ENCODE data around the gene DDO.
"Not testable (repeated sequence)": the region's sequence is repeated elsewhere in the genome, so short reads cannot be mapped to it uniquely, and the experiment has no call there.

The DDO gene

GRCh38 chr6:110366256-110366655 is 49.1 kb downstream of the DDO start:
- DNase-seq, result no peak

DNA sequence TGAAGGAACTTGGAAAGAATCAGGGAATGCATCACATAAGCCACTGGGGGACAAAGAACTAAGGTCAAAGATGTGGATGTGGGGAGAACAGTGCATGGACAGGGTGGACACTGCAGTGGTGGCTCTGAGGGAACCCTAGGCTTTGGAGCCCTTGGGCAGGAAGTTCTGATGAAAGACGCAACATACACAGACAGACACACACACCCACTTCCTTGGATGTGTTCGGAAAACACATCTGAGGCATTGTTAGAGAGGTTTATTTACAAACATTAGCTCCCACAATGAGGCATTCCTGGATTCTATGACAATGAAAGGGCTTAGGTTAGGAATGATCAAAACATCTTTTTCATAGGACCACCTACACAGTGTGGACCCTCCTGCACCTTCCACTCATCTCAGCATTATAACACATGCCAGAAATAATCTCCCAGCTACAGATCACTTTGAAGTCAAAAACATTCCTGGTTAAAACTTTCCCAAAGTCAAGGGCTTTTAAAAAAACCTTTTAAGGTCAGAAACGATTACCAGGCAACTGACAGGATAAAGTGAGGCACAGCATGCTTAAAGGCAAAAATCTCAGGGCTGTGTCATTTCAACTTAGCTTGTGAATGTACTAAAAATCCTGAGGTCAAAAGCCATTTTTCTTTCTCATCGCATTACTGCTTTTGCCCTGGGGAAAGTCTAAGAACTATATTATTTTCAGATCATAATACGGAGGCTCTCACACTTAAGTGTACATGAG is 50.8 kb downstream of the DDO start:
- DNase-seq, result no peak

GRCh38 chr6:110363748-110364147 is 51.6 kb downstream of the DDO start:
- DNase-seq, result no peak

- DNase-seq, result no peak
These were observed 54.7 kb downstream of the DDO start for GRCh38 chr6:110360676-110361075.

- DNase-seq, result no peak
These were observed 55.8 kb downstream of the DDO start for GRCh38 chr6:110359556-110359955.

- no peak for DNase-seq
These were observed 56.7 kb downstream of the DDO start for GRCh38 chr6:110358553-110359160.

- DNase-seq, result no peak
These were observed 57.5 kb downstream of the DDO start, which contains the start of gene METTL24 for GRCh38 chr6:110357664-110358552. TSS of gene METTL24 (minus strand) at chr6:110358349. CDS start at chr6:110358272, 77 bp downstream.

- DNase-seq, result no peak
These were observed 58.1 kb downstream of the DDO start for GRCh38 chr6:110357298-110357663.

GRCh38 chr6:110356778-110357177 is 58.6 kb downstream of the DDO start:
- DNase-seq, result no peak

DNA sequence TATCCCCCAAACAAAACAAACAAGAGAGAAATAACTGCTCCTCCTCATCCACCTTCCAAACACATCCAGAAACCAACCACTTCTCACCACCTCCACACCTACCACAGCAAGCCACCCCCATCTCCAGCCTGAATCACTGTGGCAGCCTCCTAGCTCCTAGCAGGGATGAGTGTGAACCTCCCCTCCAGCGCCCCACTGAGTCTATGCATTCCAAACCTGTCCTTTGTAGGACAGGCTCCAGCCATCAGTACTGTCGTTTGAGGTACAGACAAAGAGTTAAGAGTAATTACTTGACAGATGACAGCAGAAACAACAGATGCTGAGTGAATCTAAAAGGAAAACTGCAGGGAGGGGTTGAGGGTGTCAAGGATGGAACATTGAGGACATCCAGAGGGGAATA is 59.6 kb downstream of the DDO start:
- no peak for DNase-seq

- DNase-seq, result no peak
These were observed 60.4 kb downstream of the DDO start for GRCh38 chr6:110355022-110355421.

DNA sequence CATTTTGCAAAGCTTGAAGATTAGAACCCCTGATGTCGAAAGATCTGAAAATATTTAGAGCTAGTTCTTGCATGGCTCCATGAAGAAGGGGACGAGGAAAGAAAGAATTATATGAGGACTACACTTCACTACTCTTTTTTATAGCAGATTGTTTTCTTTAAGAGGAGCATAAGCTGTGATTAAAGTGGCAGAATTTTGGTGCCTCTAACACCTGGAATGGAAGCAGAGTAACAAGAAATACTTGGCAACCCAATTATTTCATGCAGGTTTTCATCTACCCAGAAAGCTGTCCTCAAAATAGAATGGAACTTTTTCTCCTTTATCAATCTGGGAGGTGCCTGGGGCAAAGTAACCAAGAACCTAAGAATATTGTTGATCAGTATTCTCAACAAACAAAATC is 61.2 kb downstream of the DDO start:
- no peak for DNase-seq

DNA sequence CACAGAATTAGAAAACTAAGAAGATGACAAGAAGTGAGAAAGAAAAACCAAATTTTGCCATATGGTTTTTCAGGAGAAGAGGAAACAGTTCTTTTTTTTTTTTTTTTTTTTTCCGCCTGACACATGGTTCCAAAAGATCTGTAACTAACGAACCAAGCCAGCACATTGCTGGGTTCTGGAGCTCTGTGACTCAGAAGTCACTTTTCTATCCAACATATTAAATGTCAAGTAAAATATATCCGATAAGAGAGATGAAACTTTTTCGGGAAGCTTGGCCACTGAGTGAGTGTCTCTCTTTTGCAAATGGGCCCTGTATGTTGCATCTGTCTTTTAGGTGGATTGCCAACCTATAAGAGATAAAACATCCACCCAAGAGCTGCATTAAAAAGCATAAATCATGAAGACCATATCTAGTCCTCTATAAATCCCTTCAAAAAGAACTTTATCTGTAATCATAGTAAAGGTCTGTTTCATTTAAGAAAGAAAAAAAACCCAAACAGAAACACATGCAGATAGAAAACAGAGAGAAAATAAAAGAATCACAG is 61.8 kb downstream of the DDO start:
- DNase-seq, result no peak

GRCh38 chr6:110352563-110353262 is 62.7 kb downstream of the DDO start:
- no peak for DNase-seq

DNA sequence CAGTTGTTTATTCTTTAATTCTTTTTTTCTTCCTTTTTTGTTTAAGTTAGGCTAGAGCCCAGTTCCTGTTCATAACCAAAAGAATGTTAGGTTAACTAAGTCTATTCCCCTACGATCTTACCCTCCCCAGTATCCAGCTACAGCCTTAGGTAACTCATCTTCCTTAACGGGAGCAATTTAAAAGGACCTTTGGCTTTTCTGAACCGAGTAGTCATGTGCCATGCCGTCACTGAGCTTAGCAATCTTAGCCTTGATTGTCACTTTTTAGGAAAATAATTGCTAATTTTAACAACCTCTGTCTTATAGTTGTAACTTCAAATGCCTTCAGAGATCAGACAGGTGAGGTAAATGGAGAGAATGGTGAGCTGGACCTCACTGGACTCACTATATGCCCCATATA is 63.4 kb downstream of the DDO start:
- no peak for DNase-seq

GRCh38 chr6:110351546-110351945 is 63.8 kb downstream of the DDO start:
- DNase-seq, result no peak

GRCh38 chr6:110350593-110350992 is 64.8 kb downstream of the DDO start:
- DNase-seq, result not testable (repeated sequence)

- no peak for DNase-seq
These were observed 66.2 kb downstream of the DDO start for GRCh38 chr6:110348961-110349690.

DNA sequence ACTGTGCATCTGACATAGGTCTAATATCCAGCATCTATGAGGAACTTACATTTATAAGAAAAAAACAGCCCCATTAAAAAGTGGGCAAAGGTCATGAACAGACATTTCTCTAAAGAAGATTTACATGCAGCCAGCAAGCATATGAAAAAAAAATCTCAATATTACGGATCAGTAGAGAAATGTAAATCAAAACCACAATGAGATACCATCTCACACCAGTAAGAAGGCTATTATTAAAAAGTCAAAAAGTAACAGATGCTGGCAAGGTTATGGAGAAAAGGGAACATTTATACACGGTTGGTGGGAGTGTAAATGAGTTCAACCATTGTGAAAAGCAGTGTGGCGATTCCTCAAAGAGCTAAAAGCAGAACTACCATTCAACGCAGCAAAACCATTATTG is 70.3 kb downstream of the DDO start:
- DNase-seq, result no peak

GRCh38 chr6:110342759-110343158 is 72.6 kb downstream of the DDO start:
- DNase-seq, result no peak
